ENCODE data around the gene RTP5.
"Not testable (repeated sequence)": the region's sequence is repeated elsewhere in the genome, so short reads cannot be mapped to it uniquely, and the experiment has no call there.

The RTP5 gene

DNA sequence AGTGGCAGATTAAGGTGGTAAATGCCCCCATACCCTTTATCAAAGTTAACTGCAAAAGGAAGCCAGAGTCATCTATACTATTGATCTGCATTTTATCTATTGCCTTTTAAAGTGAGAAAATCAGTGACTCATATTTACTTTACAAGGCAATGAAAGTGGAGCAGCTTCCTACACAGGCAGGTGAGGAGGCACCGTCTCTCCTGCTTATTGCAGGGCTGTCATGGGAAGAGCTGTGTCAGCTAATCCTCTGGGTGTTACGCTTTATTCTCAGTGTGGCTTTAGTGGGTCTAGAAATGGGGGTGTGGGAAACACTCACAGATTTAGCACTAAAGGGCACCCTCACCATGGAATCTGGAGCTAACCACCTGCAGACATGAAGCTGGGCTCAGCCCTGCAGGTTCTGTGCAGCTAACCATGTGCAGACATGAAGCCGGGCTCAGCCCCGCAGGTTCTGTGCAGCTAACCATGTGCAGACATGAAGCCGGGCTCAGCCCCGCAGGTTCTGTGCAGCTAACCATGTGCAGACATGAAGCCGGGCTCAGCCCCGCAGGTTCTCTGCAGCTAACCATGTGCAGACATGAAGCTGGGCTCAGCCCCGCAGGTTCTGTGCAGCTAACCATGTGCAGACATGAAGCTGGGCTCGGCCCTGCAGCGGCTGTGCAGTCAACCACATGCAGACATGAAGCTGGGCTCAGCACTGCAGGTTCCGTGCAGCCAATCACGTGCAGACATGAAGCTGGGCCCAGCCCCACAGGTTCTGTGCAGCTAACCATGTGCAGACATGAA, 53.5 kb downstream of the RTP5 start:
- not testable (repeated sequence) for DNase-seq (ENCODE audit: low spot score)
